Lower leg skin (tissue), 4 donors: ENCODE results near the gene ITIH4. TPM values are rescaled to one million over a fixed set of nuclear protein-coding genes. Genes with fewer than 3 reads are reported as not detected.

Source experiments
- DNase-seq, 2 donors: peaks; one replicate each; pipeline ENCODE4 v3.0.0-alpha.2; 2019; ENCODE audit warnings: low spot score in 2 of 2
- H3K4me3 ChIP-seq: fragments of 200-600 bp; sonication (generic); 2 replicates; pipeline ENCODE4 v1.5.1; 2017; ENCODE audit warnings: mild to moderate bottlenecking, low read depth; ENCODE audit not compliant: poor library complexity, severe bottlenecking
- POLR2A ChIP-seq, 2 donors: fragments of 450-650 bp; IDR thresholded peaks; one replicate each; pipeline ENCODE4 v1.6.1; 2016 to 2017; ENCODE audit warnings: antibody characterized with exemption in 2 of 2, mild to moderate bottlenecking in 1 of 2, moderate library complexity in 1 of 2
- WGBS, 2 donors: methylation state at CpG; one replicate each; pipeline ENCODE4 v1.1.5; 2018; 5-methylcytosine and 5-hydroxymethylcytosine counted together
- intact Hi-C: fragments of 100-400 bp; cut with DNase I; formaldehyde crosslinking; loops from one replicate; pipeline ENCODE4 v1.15.0; 2023; ENCODE audit warnings: low total_unique reads
- total RNA-seq, 4 donors: library from RNA; depleted of rRNA; stranded (reverse); fragments of >200 nt; gene quantifications; one replicate each; pipeline ENCODE4 v1.1.0, GENCODE V29; 2016
- TF ChIP-seq, protein P1 (sequence below), 3 donors: fragments of 450-650 bp; IDR thresholded peaks; one replicate each; pipeline ENCODE4 v1.5.1; 2016; ENCODE audit warnings: antibody characterized with exemption in 3 of 3, mild to moderate bottlenecking in 3 of 3, moderate library complexity in 2 of 3

ITIH4 gene
- total RNA-seq, 4 donors from 2014 or later = 0.38 to 3.6 (median 2.5) TPM

DNA sequence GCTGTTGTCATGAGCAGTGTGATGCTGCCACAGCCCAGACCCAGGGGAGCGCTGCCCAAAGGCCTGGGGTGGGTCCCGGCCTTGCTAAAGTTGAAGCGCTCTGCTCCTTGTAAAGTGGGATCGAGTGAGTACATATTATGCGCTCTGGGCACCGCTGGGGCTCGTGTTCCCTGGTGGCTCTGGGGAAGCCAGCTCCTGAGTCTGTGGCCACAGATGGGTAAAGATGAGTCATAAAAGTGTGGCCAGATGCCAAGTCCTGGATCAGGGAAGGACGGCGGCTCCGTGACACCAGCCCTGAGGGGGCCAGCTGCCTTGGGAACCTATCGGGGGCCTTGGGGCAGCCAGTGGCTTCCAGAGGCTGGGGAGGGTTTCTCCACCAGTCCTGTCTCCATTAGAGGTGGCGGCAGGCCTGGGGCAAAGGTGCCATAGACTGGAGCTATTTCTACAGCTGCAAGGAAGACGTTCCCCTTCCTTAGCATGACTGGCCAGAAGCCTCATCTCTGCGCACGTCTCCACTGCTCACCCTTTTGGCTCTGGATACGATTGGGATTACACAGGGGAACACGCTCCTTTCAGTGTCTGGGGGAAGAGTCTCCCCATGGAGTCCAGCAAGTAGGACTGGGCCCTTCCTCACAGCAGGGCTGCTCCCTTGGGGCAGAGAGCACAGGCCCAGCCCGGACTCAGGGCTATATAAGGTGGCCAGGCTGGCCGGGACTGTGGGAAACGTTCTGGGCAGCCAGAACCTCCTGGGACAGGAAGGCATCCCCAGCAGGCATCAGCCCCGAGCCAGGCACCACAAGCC, 1.2 kb upstream of the ITIH4 start:
- intact Hi-C loops = no loop called here
- H3K4me3 ChIP-seq = no peak overlapping the region
- TF ChIP-seq, protein P1, sequence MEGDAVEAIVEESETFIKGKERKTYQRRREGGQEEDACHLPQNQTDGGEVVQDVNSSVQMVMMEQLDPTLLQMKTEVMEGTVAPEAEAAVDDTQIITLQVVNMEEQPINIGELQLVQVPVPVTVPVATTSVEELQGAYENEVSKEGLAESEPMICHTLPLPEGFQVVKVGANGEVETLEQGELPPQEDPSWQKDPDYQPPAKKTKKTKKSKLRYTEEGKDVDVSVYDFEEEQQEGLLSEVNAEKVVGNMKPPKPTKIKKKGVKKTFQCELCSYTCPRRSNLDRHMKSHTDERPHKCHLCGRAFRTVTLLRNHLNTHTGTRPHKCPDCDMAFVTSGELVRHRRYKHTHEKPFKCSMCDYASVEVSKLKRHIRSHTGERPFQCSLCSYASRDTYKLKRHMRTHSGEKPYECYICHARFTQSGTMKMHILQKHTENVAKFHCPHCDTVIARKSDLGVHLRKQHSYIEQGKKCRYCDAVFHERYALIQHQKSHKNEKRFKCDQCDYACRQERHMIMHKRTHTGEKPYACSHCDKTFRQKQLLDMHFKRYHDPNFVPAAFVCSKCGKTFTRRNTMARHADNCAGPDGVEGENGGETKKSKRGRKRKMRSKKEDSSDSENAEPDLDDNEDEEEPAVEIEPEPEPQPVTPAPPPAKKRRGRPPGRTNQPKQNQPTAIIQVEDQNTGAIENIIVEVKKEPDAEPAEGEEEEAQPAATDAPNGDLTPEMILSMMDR (IDR thresholded peaks at IDR 0.05) = no peak
- TF ChIP-seq POLR2A (IDR thresholded peaks at IDR 0.05) = no peak
- 28% methylated on average over 20 to 21 of the region's 21 CpGs for WGBS, 2 donors
- peak in 1 of 2 donors; percentile 64 for DNase-seq

DNA sequence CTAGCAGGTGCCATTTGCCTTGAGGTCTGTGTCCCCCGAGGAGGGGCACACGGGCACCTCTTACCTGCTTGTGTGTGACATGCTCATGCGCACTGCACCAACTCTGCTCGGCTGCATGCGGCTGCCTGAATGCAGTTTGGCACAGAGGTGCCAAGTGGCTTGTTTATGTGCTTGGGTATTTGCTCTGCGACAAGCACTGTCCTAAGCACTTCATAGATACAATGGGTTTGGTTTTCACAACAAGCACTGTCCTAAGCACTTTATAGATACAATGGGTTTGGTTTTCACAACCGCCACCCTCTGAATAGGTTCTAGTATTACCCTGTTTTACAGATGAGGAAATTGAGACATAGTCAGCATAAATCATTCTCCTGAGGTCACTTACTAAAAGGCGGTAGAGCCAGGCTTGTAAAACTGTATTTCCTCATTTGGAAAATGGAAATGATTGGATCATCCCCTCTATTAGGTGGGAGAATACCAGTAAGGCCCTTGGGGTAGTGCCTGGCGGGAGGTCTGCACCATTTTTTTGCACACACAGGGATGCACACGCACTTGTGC, 487 bp downstream of the ITIH4 start:
- H3K4me3 ChIP-seq = no peak overlapping the region
- intact Hi-C loops = no loop called here
- TF ChIP-seq POLR2A (IDR thresholded peaks at IDR 0.05) = no peak
- TF ChIP-seq, protein P1 (IDR thresholded peaks at IDR 0.05) = no peak
- DNase-seq = no peak
- 85 to 91% methylated on average over 10 of the region's 10 CpGs for WGBS, 2 donors

DNA sequence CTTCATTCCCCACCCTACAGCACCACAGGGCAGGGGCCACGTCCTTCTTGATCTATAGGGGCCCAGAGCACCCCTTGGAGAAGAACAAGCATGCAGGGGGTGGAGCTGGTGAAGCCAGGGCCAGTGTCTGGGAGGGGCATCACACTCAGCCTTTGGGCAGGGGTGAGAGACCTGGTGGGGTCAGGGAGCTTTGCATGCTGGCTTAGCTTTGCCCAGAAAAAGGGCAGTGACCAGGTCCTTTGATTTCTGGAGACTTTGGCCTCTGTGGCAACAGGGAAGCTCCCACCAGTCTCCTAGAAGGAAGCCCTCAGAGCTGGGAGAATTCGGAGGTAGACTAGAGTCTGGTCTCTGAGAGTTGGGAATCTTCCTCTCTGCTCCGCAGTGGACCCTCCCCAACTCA, 990 bp downstream of the ITIH4 start:
- DNase-seq = no peak
- intact Hi-C loops = no loop called here
- TF ChIP-seq POLR2A (IDR thresholded peaks at IDR 0.05) = no peak
- TF ChIP-seq, protein P1 (IDR thresholded peaks at IDR 0.05) = no peak
- 96 to 100% methylated on average over 3 of the region's 3 CpGs for WGBS, 2 donors
- no peak overlapping the region for H3K4me3 ChIP-seq

DNA sequence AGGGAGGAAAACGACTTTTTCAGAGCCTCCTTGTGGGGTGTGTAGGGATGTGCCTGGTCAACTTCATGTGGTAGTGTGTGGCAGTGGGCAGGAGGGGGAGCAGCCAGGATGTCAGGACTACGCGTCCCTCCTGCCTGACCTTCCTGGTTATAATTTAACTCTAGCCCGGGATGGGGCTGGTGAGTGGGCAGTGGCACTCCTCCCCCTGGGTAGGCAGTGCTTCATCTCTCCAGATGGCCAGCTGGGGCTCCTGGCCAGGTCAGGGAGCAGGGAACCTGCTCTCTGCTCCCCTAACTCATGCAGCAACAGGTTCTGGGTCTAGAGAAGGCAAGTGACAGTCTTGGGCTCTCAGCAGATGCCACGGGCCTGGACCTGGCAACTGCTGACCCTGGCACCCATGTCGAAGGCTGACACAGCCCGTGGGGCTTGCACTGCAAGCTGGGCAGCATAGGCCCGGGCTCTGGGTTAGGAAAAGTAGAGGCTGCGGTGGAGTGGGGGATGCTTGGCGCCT, 2.6 kb downstream of the ITIH4 start:
- TF ChIP-seq POLR2A (IDR thresholded peaks at IDR 0.05) = no peak
- TF ChIP-seq, protein P1 (IDR thresholded peaks at IDR 0.05) = no peak
- 73 to 74% methylated on average over 9 to 10 of the region's 10 CpGs for WGBS, 2 donors
- intact Hi-C loops = no loop called here
- no peak overlapping the region for H3K4me3 ChIP-seq
- DNase-seq = no peak

DNA sequence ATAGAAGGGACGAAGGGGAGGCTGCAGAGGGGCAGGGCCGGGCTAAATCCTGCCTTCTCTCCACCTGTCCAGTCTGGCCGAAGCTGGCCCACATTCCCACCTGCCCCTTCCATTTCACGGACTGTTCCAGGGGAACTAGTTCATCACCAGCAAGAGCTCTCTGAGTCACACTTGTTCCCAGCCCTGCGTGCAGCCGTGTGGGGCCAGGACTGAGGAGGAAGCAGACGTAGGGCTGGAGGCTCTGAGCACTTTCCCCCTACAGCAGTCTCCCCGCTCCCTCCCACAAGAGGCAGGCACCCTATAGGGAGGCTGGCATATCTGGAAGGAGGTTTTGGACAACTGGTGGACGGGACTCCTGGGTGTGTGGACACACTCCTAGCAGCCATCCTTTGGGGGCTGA, 3.0 kb downstream of the ITIH4 start:
- intact Hi-C loops = no loop called here
- no peak overlapping the region for H3K4me3 ChIP-seq
- 67 to 70% methylated on average over 9 of the region's 9 CpGs for WGBS, 2 donors
- TF ChIP-seq POLR2A (IDR thresholded peaks at IDR 0.05) = no peak
- TF ChIP-seq, protein P1 (IDR thresholded peaks at IDR 0.05) = no peak
- DNase-seq = no peak
